Smooth muscle cell (in vitro differentiated cells): ENCODE data around the gene PSMD14. TPM values are rescaled to one million over a fixed set of nuclear protein-coding genes. Genes with fewer than 3 reads are reported as not detected.

Experiments
- DNase-seq: peaks from one replicate; lab custom pipeline; 2025; ENCODE audit not compliant: unreplicated experiment; lab: John Stamatoyannopoulos, UW
- H2AFZ ChIP-seq: fragments of 200-600 bp; sonication (generic); 2 replicates; pipeline ENCODE4 v1.6.0; 2016; ENCODE audit warnings: antibody characterized with exemption, low read depth, mild to moderate bottlenecking
- H3F3A ChIP-seq: fragments of 200-600 bp; sonication (generic); 2 replicates; pipeline ENCODE4 v1.6.0; 2017; ENCODE audit warnings: antibody characterized with exemption, low read depth
- H3K27ac ChIP-seq: fragments of 200-600 bp; sonication (generic); 2 replicates; pipeline ENCODE4 v1.5.1; 2016; ENCODE audit warnings: low read depth, mild to moderate bottlenecking
- H3K27me3 ChIP-seq: fragments of 200-600 bp; sonication (generic); 2 replicates; pipeline ENCODE4 v1.6.1; 2016; ENCODE audit warnings: low read depth, mild to moderate bottlenecking
- H3K36me3 ChIP-seq: fragments of 200-600 bp; sonication (generic); 2 replicates; pipeline ENCODE4 v1.5.1; 2016; ENCODE audit warnings: low read depth
- H3K4me1 ChIP-seq: fragments of 200-600 bp; sonication (generic); 2 replicates; pipeline ENCODE4 v1.5.1; 2016; ENCODE audit warnings: low read depth
- H3K4me2 ChIP-seq: fragments of 200-600 bp; sonication (generic); 2 replicates; pipeline ENCODE4 v1.6.0; 2016; ENCODE audit warnings: mild to moderate bottlenecking
- H3K4me3 ChIP-seq: fragments of 200-600 bp; sonication (generic); 2 replicates; pipeline ENCODE4 v1.5.1; 2016; ENCODE audit warnings: mild to moderate bottlenecking
- H3K79me2 ChIP-seq: fragments of 200-600 bp; sonication (generic); 2 replicates; pipeline ENCODE4 v1.6.0; 2016; ENCODE audit warnings: low read depth, mild to moderate bottlenecking
- H3K9ac ChIP-seq: fragments of 200-600 bp; sonication (generic); 2 replicates; pipeline ENCODE4 v1.6.0; 2016; ENCODE audit warnings: low read depth
- H3K9me3 ChIP-seq: fragments of 200-600 bp; sonication (generic); replicated peaks from 2 replicates; pipeline ENCODE4 v1.5.1; 2016; ENCODE audit warnings: low read depth
- H4K20me1 ChIP-seq: fragments of 200-600 bp; sonication (generic); 2 replicates; pipeline ENCODE4 v1.6.0; 2016; ENCODE audit warnings: low read depth
- WGBS: methylation state at CpG from one replicate; pipeline ENCODE4 v1.1.7; 2016; ENCODE audit warnings: low lambda C conversion rate; 5-methylcytosine and 5-hydroxymethylcytosine counted together
- polyA plus RNA-seq: library from polyadenylated mRNA; unstranded; fragments of >200 nt; fragmentation: Nextera tagmentation; extraction: Ambion mirVana; gene quantifications from 2 replicates; pipeline ENCODE4 v1.2.1, GENCODE V29; 2016
- total RNA-seq: library from RNA; depleted of rRNA; stranded (reverse); fragments of >200 nt; gene quantifications from 2 replicates; pipeline ENCODE4 v1.2.3, GENCODE V29; 2014
- TF ChIP-seq, protein P1 (sequence below): fragments of 200-600 bp; sonication (generic); IDR thresholded peaks from 2 replicates; pipeline ENCODE4 v1.5.1; 2017; ENCODE audit warnings: borderline replicate concordance, mild to moderate bottlenecking, antibody characterized with exemption; ENCODE audit not compliant: insufficient read depth, poor library complexity, severe bottlenecking

The PSMD14 gene
- total and polyA plus RNA-seq, 2 experiments from 2014 or later, result 69.4 to 123 TPM

GRCh38 chr2:161374446-161374845 lies 66.2 kb downstream of the PSMD14 start:
- Histone ChIP-seq H3K9ac (no peak overlapping the region), H3K27me3 (no peaks in the 10 kb centered on the region), H3K4me3 (no peak overlapping the region), H3F3A (no peaks in the 10 kb centered on the region), H2AFZ (no peak overlapping the region), H3K79me2 (peaks cover 3% of the 10 kb centered on the region), H4K20me1 (peaks cover 27% of the 10 kb centered on the region), H3K27ac (no peak overlapping the region), H3K36me3 (peaks cover 6% of the 10 kb centered on the region), H3K4me2 (no peak overlapping the region), H3K4me1 (peaks cover 4% of the 10 kb centered on the region), H3K9me3 (no peaks in the 10 kb centered on the region)
- TF ChIP-seq, protein P1, sequence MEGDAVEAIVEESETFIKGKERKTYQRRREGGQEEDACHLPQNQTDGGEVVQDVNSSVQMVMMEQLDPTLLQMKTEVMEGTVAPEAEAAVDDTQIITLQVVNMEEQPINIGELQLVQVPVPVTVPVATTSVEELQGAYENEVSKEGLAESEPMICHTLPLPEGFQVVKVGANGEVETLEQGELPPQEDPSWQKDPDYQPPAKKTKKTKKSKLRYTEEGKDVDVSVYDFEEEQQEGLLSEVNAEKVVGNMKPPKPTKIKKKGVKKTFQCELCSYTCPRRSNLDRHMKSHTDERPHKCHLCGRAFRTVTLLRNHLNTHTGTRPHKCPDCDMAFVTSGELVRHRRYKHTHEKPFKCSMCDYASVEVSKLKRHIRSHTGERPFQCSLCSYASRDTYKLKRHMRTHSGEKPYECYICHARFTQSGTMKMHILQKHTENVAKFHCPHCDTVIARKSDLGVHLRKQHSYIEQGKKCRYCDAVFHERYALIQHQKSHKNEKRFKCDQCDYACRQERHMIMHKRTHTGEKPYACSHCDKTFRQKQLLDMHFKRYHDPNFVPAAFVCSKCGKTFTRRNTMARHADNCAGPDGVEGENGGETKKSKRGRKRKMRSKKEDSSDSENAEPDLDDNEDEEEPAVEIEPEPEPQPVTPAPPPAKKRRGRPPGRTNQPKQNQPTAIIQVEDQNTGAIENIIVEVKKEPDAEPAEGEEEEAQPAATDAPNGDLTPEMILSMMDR, result no peak
- WGBS, result 100% methylated on average over 1 of the region's 1 CpG
- DNase-seq, result no peak

- H3K36me3 ChIP-seq, result no peaks in the 10 kb centered on the region
- H4K20me1 ChIP-seq, result peaks cover 27% of the 10 kb centered on the region
- H3K9me3 ChIP-seq, result no peaks in the 10 kb centered on the region
- no peaks in the 10 kb centered on the region for H3K27me3 ChIP-seq
- H3K79me2 ChIP-seq, result peaks cover 3% of the 10 kb centered on the region
- 98% methylated on average over 2 of the region's 2 CpGs for WGBS
- H3K27ac ChIP-seq, result no peak overlapping the region
- no peak for DNase-seq
- H3F3A ChIP-seq, result no peaks in the 10 kb centered on the region
- H3K4me1 ChIP-seq, result no peaks in the 10 kb centered on the region
- no peak overlapping the region for H3K9ac ChIP-seq
- no peak overlapping the region for H3K4me2 ChIP-seq
- H3K4me3 ChIP-seq, result no peak overlapping the region
- no peak overlapping the region for H2AFZ ChIP-seq
- TF ChIP-seq, protein P1, result no peak
Observed at GRCh38 chr2:161379740-161380139, 71.5 kb downstream of the PSMD14 start.

GRCh38 chr2:161381546-161381945 lies 73.3 kb downstream of the PSMD14 start:
- Histone ChIP-seq H3K4me2 (no peak overlapping the region), H3K79me2 (no peaks in the 10 kb centered on the region), H3K4me3 (no peak overlapping the region), H3K9ac (no peak overlapping the region), H3K4me1 (no peaks in the 10 kb centered on the region), H3K27me3 (no peaks in the 10 kb centered on the region), H4K20me1 (peaks cover 20% of the 10 kb centered on the region), H2AFZ (no peak overlapping the region), H3F3A (no peaks in the 10 kb centered on the region), H3K9me3 (no peaks in the 10 kb centered on the region), H3K36me3 (peaks cover 6% of the 10 kb centered on the region), H3K27ac (no peak overlapping the region)
- TF ChIP-seq, protein P1, result no peak
- 96% methylated on average over 3 of the region's 3 CpGs for WGBS
- DNase-seq, result no peak

- no peak for DNase-seq
Observed at GRCh38 chr2:161382747-161383146, 74.5 kb downstream of the PSMD14 start.

More at GRCh38 chr2:161382747-161383146, 74.5 kb downstream of the PSMD14 start:
- no peak overlapping the region for H3K9ac ChIP-seq
- H3K36me3 ChIP-seq, result peaks cover 7% of the 10 kb centered on the region
- H3K4me2 ChIP-seq, result no peak overlapping the region
- peaks cover 11% of the 10 kb centered on the region for H4K20me1 ChIP-seq
- no peaks in the 10 kb centered on the region for H3K4me1 ChIP-seq
- no peak overlapping the region for H3K27ac ChIP-seq
- H3K4me3 ChIP-seq, result no peak overlapping the region
- WGBS, result 90% methylated on average over 4 of the region's 4 CpGs
- no peaks in the 10 kb centered on the region for H3K9me3 ChIP-seq
- no peaks in the 10 kb centered on the region for H3K79me2 ChIP-seq
- TF ChIP-seq, protein P1, result no peak
- no peaks in the 10 kb centered on the region for H3K27me3 ChIP-seq
- H2AFZ ChIP-seq, result no peak overlapping the region
- H3F3A ChIP-seq, result no peaks in the 10 kb centered on the region
